HepG2 (cell line): Measurements from ENCODE around the gene PSMC3IP. TPM values are rescaled to one million over a fixed set of nuclear protein-coding genes. Genes with fewer than 3 reads are reported as not detected.

ENCODE experiments used
- ARHGAP35 ChIP-seq: sonication (generic); formaldehyde crosslinking; IDR thresholded peaks from 2 replicates; pipeline ENCODE4 v1.9.0; 2022; ENCODE audit warnings: mild to moderate bottlenecking, inconsistent platforms, moderate library complexity, missing genetic modification reagents, borderline replicate concordance
- CCDC6 ChIP-seq: sonication (generic); formaldehyde crosslinking; IDR thresholded peaks from 2 replicates; pipeline ENCODE4 v1.8.1; 2022; ENCODE audit warnings: mild to moderate bottlenecking, missing genetic modification reagents, moderate library complexity
- GTF2F1 ChIP-seq: fragments of 150-350 bp; IDR thresholded peaks from 2 replicates; pipeline ENCODE4 v1.6.1; 2014; ENCODE audit warnings: low read length
- HDAC1 ChIP-seq: sonication (generic); formaldehyde crosslinking; IDR thresholded peaks from 2 replicates; pipeline ENCODE4 v1.5.1; 2020; ENCODE audit warnings: mild to moderate bottlenecking, missing genetic modification reagents
- KAT7 ChIP-seq: IDR thresholded peaks from 2 replicates; pipeline ENCODE4 v1.6.1; 2018; ENCODE audit warnings: borderline replicate concordance, missing compliant biosample characterization
- MYNN ChIP-seq: sonication (generic); formaldehyde crosslinking; IDR thresholded peaks from 2 replicates; pipeline ENCODE4 v1.4.0; 2020; ENCODE audit warnings: mild to moderate bottlenecking, low read depth, missing genetic modification reagents
- PAWR ChIP-seq: sonication (generic); formaldehyde crosslinking; IDR thresholded peaks from 2 replicates; pipeline ENCODE4 v1.4.0; 2020; ENCODE audit warnings: missing genetic modification reagents, mild to moderate bottlenecking, borderline replicate concordance
- POGZ ChIP-seq: sonication (generic); formaldehyde crosslinking; IDR thresholded peaks from 2 replicates; pipeline ENCODE4 v1.4.0; 2020; ENCODE audit warnings: mild to moderate bottlenecking, missing genetic modification reagents
- SALL2 ChIP-seq: sonication (generic); formaldehyde crosslinking; IDR thresholded peaks from 2 replicates; pipeline ENCODE4 v1.8.1; 2023; ENCODE audit warnings: mild to moderate bottlenecking, missing genetic modification reagents, inconsistent platforms
- SMARCE1 ChIP-seq: fragments of 450-650 bp; IDR thresholded peaks from 2 replicates; pipeline ENCODE4 v1.6.1; 2017; ENCODE audit warnings: borderline replicate concordance
- TARDBP ChIP-seq: sonication (generic); formaldehyde crosslinking; IDR thresholded peaks from 2 replicates; pipeline ENCODE4 v1.8.0; 2022; ENCODE audit warnings: mild to moderate bottlenecking, missing genetic modification reagents
- ZNF136 ChIP-seq: sonication (generic); formaldehyde crosslinking; IDR thresholded peaks from 2 replicates; pipeline ENCODE4 v1.8.1; 2022; ENCODE audit warnings: low read depth, mild to moderate bottlenecking, moderate library complexity, missing genetic modification reagents
- ZNF225 ChIP-seq: sonication (generic); formaldehyde crosslinking; IDR thresholded peaks from 2 replicates; pipeline ENCODE4 v1.4.0; 2020; ENCODE audit warnings: mild to moderate bottlenecking, missing genetic modification reagents
- ZNF33B ChIP-seq: sonication (generic); formaldehyde crosslinking; IDR thresholded peaks from 2 replicates; pipeline ENCODE4 v1.5.1; 2020; ENCODE audit warnings: mild to moderate bottlenecking, missing genetic modification reagents
- ZNF343 ChIP-seq: sonication (generic); formaldehyde crosslinking; IDR thresholded peaks from 2 replicates; pipeline ENCODE4 v1.4.0; 2020; ENCODE audit warnings: mild to moderate bottlenecking, missing genetic modification reagents
- ZNF430 ChIP-seq: sonication (generic); formaldehyde crosslinking; IDR thresholded peaks from 2 replicates; pipeline ENCODE4 v1.9.0; 2021; ENCODE audit warnings: mild to moderate bottlenecking, missing genetic modification reagents
- ZNF564 ChIP-seq: sonication (generic); formaldehyde crosslinking; IDR thresholded peaks from 2 replicates; pipeline ENCODE4 v1.8.1; 2023; ENCODE audit warnings: mild to moderate bottlenecking, missing genetic modification reagents
- polyA plus RNA-seq, 8 experiments: library from polyadenylated mRNA; depleted of rRNA in 3 of 8; stranded (reverse) in 7 of 8; unstranded in 1 of 8; fragments of >200 nt; fragmentation: Illumina TruSeq in 4 of 8; extraction: Trizol in 4 of 8; gene quantifications; 2 replicates each; pipeline versions ENCODE4 v1.2.1 to v1.2.3, GENCODE V29; 2011 to 2016; ENCODE audit warnings: low read depth in 4 of 8, missing spikeins in 1 of 8, mixed read lengths in 1 of 8; ENCODE audit not compliant: insufficient read depth in 1 of 8
- total RNA-seq, 5 experiments: library from RNA; depleted of rRNA; stranded (reverse); fragments of >200 nt; fragmentation: Illumina TruSeq; extraction: Trizol; gene quantifications; 2 replicates each; pipeline ENCODE4 v1.2.3, GENCODE V29; 2016; ENCODE audit warnings: low read depth in 1 of 5
- TF ChIP-seq, protein P1 (sequence below): sonication (generic); formaldehyde crosslinking; IDR thresholded peaks from 2 replicates; pipeline ENCODE4 v1.4.0; 2020; ENCODE audit warnings: mild to moderate bottlenecking, missing genetic modification reagents
- TF ChIP-seq, protein P2 (sequence below): sonication (generic); formaldehyde crosslinking; IDR thresholded peaks from 2 replicates; pipeline ENCODE4 v1.8.1; 2023; ENCODE audit warnings: mild to moderate bottlenecking, moderate library complexity, missing genetic modification reagents
- TF ChIP-seq, protein P3 (sequence below): sonication (generic); formaldehyde crosslinking; IDR thresholded peaks from 2 replicates; pipeline ENCODE4 v1.5.1; 2020; ENCODE audit warnings: mild to moderate bottlenecking, missing genetic modification reagents, borderline replicate concordance
- TF ChIP-seq, protein P4 (sequence below), 2 experiments: fragments of 450-650 bp in 1 of 2; sonication (generic) in 1 of 2; formaldehyde crosslinking; IDR thresholded peaks; 2 replicates each; pipeline versions ENCODE4 v1.5.0 to v1.8.0; 2020 to 2022; ENCODE audit warnings: mild to moderate bottlenecking in 1 of 2, missing genetic modification reagents in 1 of 2

The PSMC3IP gene
- total and polyA plus RNA-seq, 2 of the 13 experiments (the other 11 are each of a cell fraction or from before 2014, with no cell fraction given), result 6.5 to 22.4 TPM

DNA sequence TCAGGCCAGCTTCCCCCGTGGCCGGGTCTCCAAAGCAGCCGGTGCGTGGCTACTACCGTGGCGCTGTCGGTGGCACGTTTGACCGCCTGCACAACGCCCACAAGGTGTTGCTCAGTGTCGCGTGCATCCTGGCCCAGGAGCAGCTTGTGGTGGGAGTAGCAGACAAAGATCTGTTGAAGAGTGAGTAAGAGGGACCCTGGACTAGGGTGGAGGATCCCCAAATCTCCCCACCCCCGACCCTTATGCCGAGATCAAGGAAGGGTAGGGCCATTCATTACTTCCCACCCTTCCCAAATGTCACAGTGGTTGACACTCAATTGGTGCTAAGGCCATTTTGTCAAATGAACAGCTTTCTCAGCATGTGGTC lies 14.4 kb downstream of the PSMC3IP start (continued):
- TF ChIP-seq, protein P1, sequence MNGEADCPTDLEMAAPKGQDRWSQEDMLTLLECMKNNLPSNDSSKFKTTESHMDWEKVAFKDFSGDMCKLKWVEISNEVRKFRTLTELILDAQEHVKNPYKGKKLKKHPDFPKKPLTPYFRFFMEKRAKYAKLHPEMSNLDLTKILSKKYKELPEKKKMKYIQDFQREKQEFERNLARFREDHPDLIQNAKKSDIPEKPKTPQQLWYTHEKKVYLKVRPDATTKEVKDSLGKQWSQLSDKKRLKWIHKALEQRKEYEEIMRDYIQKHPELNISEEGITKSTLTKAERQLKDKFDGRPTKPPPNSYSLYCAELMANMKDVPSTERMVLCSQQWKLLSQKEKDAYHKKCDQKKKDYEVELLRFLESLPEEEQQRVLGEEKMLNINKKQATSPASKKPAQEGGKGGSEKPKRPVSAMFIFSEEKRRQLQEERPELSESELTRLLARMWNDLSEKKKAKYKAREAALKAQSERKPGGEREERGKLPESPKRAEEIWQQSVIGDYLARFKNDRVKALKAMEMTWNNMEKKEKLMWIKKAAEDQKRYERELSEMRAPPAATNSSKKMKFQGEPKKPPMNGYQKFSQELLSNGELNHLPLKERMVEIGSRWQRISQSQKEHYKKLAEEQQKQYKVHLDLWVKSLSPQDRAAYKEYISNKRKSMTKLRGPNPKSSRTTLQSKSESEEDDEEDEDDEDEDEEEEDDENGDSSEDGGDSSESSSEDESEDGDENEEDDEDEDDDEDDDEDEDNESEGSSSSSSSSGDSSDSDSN (CRISPR knock-in tag), result no peak; the same call in 1 of the 2 replicates
- TF ChIP-seq ZNF343 (CRISPR knock-in tag), result no peak
- peak; percentile 61; the same call in 1 of the 2 replicates for TF ChIP-seq SALL2 (CRISPR knock-in tag)
- no peak for TF ChIP-seq HDAC1 (CRISPR knock-in tag)
- no peak for TF ChIP-seq ZNF33B (CRISPR knock-in tag)
- no peak for TF ChIP-seq GTF2F1
- TF ChIP-seq MYNN (CRISPR knock-in tag), result no peak
- TF ChIP-seq ARHGAP35, result no peak
- TF ChIP-seq POGZ (CRISPR knock-in tag), result no peak
- TF ChIP-seq, protein P2, sequence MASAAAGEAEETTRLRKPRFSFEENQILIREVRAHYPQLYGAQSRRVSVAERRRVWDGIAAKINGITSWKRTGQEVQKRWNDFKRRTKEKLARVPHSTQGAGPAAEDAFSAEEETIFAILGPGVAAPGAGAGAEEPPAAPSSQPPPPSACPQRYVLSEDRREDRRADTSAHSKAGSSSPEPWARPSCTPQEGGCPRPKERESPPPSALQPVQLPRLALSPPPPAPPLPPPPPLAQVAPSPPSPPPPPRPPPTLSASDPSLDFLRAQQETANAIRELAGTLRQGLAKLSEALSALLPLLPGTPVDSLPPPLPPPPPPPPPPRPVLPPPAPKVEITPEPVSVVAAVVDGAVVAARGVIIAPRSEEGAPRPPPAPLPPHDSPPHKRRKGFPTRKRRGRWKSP (CRISPR knock-in tag), result no peak
- no peak for TF ChIP-seq ZNF564
- TF ChIP-seq CCDC6, result 0 out of 2 replicates have a peak, but pooled peaks have one; percentile 11
- TF ChIP-seq, protein P3, sequence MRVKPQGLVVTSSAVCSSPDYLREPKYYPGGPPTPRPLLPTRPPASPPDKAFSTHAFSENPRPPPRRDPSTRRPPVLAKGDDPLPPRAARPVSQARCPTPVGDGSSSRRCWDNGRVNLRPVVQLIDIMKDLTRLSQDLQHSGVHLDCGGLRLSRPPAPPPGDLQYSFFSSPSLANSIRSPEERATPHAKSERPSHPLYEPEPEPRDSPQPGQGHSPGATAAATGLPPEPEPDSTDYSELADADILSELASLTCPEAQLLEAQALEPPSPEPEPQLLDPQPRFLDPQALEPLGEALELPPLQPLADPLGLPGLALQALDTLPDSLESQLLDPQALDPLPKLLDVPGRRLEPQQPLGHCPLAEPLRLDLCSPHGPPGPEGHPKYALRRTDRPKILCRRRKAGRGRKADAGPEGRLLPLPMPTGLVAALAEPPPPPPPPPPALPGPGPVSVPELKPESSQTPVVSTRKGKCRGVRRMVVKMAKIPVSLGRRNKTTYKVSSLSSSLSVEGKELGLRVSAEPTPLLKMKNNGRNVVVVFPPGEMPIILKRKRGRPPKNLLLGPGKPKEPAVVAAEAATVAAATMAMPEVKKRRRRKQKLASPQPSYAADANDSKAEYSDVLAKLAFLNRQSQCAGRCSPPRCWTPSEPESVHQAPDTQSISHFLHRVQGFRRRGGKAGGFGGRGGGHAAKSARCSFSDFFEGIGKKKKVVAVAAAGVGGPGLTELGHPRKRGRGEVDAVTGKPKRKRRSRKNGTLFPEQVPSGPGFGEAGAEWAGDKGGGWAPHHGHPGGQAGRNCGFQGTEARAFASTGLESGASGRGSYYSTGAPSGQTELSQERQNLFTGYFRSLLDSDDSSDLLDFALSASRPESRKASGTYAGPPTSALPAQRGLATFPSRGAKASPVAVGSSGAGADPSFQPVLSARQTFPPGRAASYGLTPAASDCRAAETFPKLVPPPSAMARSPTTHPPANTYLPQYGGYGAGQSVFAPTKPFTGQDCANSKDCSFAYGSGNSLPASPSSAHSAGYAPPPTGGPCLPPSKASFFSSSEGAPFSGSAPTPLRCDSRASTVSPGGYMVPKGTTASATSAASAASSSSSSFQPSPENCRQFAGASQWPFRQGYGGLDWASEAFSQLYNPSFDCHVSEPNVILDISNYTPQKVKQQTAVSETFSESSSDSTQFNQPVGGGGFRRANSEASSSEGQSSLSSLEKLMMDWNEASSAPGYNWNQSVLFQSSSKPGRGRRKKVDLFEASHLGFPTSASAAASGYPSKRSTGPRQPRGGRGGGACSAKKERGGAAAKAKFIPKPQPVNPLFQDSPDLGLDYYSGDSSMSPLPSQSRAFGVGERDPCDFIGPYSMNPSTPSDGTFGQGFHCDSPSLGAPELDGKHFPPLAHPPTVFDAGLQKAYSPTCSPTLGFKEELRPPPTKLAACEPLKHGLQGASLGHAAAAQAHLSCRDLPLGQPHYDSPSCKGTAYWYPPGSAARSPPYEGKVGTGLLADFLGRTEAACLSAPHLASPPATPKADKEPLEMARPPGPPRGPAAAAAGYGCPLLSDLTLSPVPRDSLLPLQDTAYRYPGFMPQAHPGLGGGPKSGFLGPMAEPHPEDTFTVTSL (CRISPR knock-in tag), result no peak
- no peak for TF ChIP-seq ZNF136 (CRISPR knock-in tag)
- TF ChIP-seq SMARCE1, result no peak
- TF ChIP-seq ZNF430 (CRISPR knock-in tag), result 0 out of 2 replicates have a peak, but pooled peaks have one; percentile 7
- TF ChIP-seq, protein P4, sequence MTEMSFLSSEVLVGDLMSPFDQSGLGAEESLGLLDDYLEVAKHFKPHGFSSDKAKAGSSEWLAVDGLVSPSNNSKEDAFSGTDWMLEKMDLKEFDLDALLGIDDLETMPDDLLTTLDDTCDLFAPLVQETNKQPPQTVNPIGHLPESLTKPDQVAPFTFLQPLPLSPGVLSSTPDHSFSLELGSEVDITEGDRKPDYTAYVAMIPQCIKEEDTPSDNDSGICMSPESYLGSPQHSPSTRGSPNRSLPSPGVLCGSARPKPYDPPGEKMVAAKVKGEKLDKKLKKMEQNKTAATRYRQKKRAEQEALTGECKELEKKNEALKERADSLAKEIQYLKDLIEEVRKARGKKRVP (CRISPR knock-in tag; IDR thresholded peaks at IDR 0.05), result no peak
- TF ChIP-seq KAT7 (CRISPR knock-in tag), result no peak
- TF ChIP-seq TARDBP (CRISPR knock-in tag), result no peak
- no peak for TF ChIP-seq PAWR (CRISPR knock-in tag)
- TF ChIP-seq ZNF225 (CRISPR knock-in tag), result no peak
